ENCODE measurements around the gene NECTIN2. TPM values are rescaled to one million over a fixed set of nuclear protein-coding genes. Genes with fewer than 3 reads are reported as not detected.

The NECTIN2 gene
- under 1 TPM; 0.36 to 0.44 TPM for total RNA-seq

- ChIA-PET CTCF (interaction anchor here (0.6 to 1.0 kb wide), 2 partner anchors 61 to 124 kb away, joined by 3 read pairs; no protein-coding TSS in a partner anchor), POLR2A (interaction anchor here (0.7 kb wide), 1 partner anchor 61 kb away, joined by 3 read pairs; no protein-coding TSS in a partner anchor)
These were observed at the start of gene NECTIN2 for GRCh38 chr19:44845612-44846454. NECTIN2 (plus strand) TSS chr19:44846297; CDS start chr19:44846526, 229 bp downstream.

GRCh38 chr19:44796701-44797115 is 49.4 kb upstream of the NECTIN2 start:
- ChIA-PET CTCF (interaction anchor here (1.4 to 2.2 kb wide), 2 partner anchors 13 to 26 kb away, joined by 4 to 12 read pairs; no protein-coding TSS in a partner anchor), POLR2A (no interaction called here)

GRCh38 chr19:44799627-44800346 is 46.3 kb upstream of the NECTIN2 start:
- POLR2A ChIA-PET = no interaction called here
- CTCF ChIA-PET = interaction anchor here (1.5 kb wide), 1 partner anchor 44 kb away, joined by 5 read pairs; no protein-coding TSS in a partner anchor

- ChIA-PET POLR2A (no interaction called here), CTCF (no interaction called here)
These were observed 45.6 kb upstream of the NECTIN2 start for GRCh38 chr19:44800461-44800860.

GRCh38 chr19:44803442-44804428 is 42.4 kb upstream of the NECTIN2 start:
- ChIA-PET CTCF (no interaction called here), POLR2A (no interaction called here)

- POLR2A ChIA-PET = no interaction called here
- CTCF ChIA-PET = no interaction called here
These were observed 39.8 kb upstream of the NECTIN2 start for GRCh38 chr19:44806291-44806690.

GRCh38 chr19:44807162-44807561 is 38.9 kb upstream of the NECTIN2 start:
- ChIA-PET CTCF (interaction anchor here (0.6 to 1.4 kb wide), 2 partner anchors 32 to 83 kb away, joined by 3 to 4 read pairs; no protein-coding TSS in a partner anchor), POLR2A (no interaction called here)

- CTCF ChIA-PET = interaction anchor here (1.4 kb wide), 1 partner anchor 84 kb away, joined by 4 read pairs; no protein-coding TSS in a partner anchor
- POLR2A ChIA-PET = no interaction called here
These were observed 38.2 kb upstream of the NECTIN2 start for GRCh38 chr19:44807652-44808462.

GRCh38 chr19:44808463-44809371 is 37.4 kb upstream of the NECTIN2 start, which contains the start of gene BCAM:
BCAM (plus strand) TSS chr19:44809103; CDS start chr19:44809125, 22 bp downstream.
- CTCF ChIA-PET = interaction anchor here (1.4 kb wide), 1 partner anchor 84 kb away, joined by 4 read pairs; no protein-coding TSS in a partner anchor

GRCh38 chr19:44809577-44810233 is 36.4 kb upstream of the NECTIN2 start:
- ChIA-PET POLR2A (interaction anchor here (0.5 kb wide), 1 partner anchor 16 kb away, joined by 3 read pairs; no protein-coding TSS in a partner anchor), CTCF (no interaction called here)

More at GRCh38 chr19:44808463-44809371, 37.4 kb upstream of the NECTIN2 start, which contains the start of gene BCAM:
- POLR2A ChIA-PET = interaction anchor here (0.5 kb wide), 1 partner anchor 15 kb away, joined by 3 read pairs; no protein-coding TSS in a partner anchor

- ChIA-PET POLR2A (no interaction called here), CTCF (no interaction called here)
These were observed 35.6 kb upstream of the NECTIN2 start for GRCh38 chr19:44810234-44811121.

GRCh38 chr19:44811122-44811419 is 35.0 kb upstream of the NECTIN2 start:
- POLR2A ChIA-PET = no interaction called here
- CTCF ChIA-PET = no interaction called here

- ChIA-PET CTCF (interaction anchor here (0.6 kb wide), 1 partner anchor 27 kb away, joined by 3 read pairs; no protein-coding TSS in a partner anchor), POLR2A (interaction anchor here (0.6 kb wide), 1 partner anchor 146 kb away, joined by 7 read pairs; no protein-coding TSS in a partner anchor)
These were observed 33.9 kb upstream of the NECTIN2 start for GRCh38 chr19:44812142-44812718.

- POLR2A ChIA-PET = no interaction called here
- CTCF ChIA-PET = no interaction called here
These were observed 32.8 kb upstream of the NECTIN2 start for GRCh38 chr19:44813070-44813840.

Data from activated CD8-positive, alpha-beta memory T cell treated with anti-CD3 and anti-CD28 coated beads for 36 hours (primary cell).